Neural cell (in vitro differentiated cells): ENCODE results near the gene SYNRG. TPM values are rescaled to one million over a fixed set of nuclear protein-coding genes. Genes with fewer than 3 reads are reported as not detected.

ENCODE experiments used
- H2AFZ ChIP-seq: fragments of 200-600, 300-800 bp; sonication (generic), shearing (Covaris generic); 2 replicates; pipeline ENCODE4 v1.6.0; 2014; ENCODE audit warnings: low read depth, mild to moderate bottlenecking, antibody characterized with exemption, low read length, moderate library complexity
- H3F3A ChIP-seq: fragments of 200-600 bp; shearing (Covaris generic); 2 replicates; pipeline ENCODE4 v1.6.1; 2016; ENCODE audit warnings: mild to moderate bottlenecking, moderate library complexity, mixed read lengths, antibody characterized with exemption, low read length; ENCODE audit not compliant: insufficient read depth, poor library complexity, severe bottlenecking
- H3K27ac ChIP-seq: fragments of 200-600, 300-800 bp; sonication (generic), shearing (Covaris generic); 2 replicates; pipeline ENCODE4 v1.5.1; 2014; ENCODE audit warnings: mild to moderate bottlenecking, low read length, moderate library complexity
- H3K27me3 ChIP-seq: fragments of 300-800, 200-600 bp; sonication (generic), shearing (Covaris generic); 2 replicates; pipeline ENCODE4 v1.6.0; 2014; ENCODE audit warnings: mild to moderate bottlenecking, low read depth, low read length, moderate library complexity; ENCODE audit not compliant: insufficient read depth
- H3K36me3 ChIP-seq: fragments of 300-800, 200-600 bp; sonication (generic), shearing (Covaris generic); 2 replicates; pipeline ENCODE4 v1.5.1; 2014; ENCODE audit warnings: mild to moderate bottlenecking, antibody characterized with exemption, low read length, moderate library complexity; ENCODE audit not compliant: insufficient read depth
- H3K4me2 ChIP-seq: fragments of 300-800, 200-600 bp; sonication (generic), shearing (Covaris generic); 2 replicates; pipeline ENCODE4 v1.6.0; 2014; ENCODE audit warnings: mild to moderate bottlenecking, low read length
- H3K4me3 ChIP-seq: fragments of 300-800, 200-600 bp; sonication (generic), shearing (Covaris generic); 2 replicates; pipeline ENCODE4 v1.5.1; 2014; ENCODE audit warnings: mild to moderate bottlenecking, low read length, moderate library complexity
- H3K79me2 ChIP-seq: fragments of 200-600 bp; shearing (Covaris generic); replicated peaks from 2 replicates; pipeline ENCODE4 v1.6.0; 2014; ENCODE audit warnings: mild to moderate bottlenecking, low read length, moderate library complexity; ENCODE audit not compliant: insufficient read depth
- H3K9ac ChIP-seq: fragments of 300-800, 200-600 bp; sonication (generic), shearing (Covaris generic); 2 replicates; pipeline ENCODE4 v1.6.1; 2016; ENCODE audit warnings: mild to moderate bottlenecking, low read length, mixed read lengths
- H3K9me2 ChIP-seq: fragments of 200-600 bp; shearing (Covaris generic); 2 replicates; pipeline ENCODE4 v1.6.1; 2016; ENCODE audit warnings: mild to moderate bottlenecking, low read length, mixed read lengths; ENCODE audit not compliant: insufficient read depth
- H3K9me3 ChIP-seq: fragments of 200-600, 300-800 bp; sonication (generic), shearing (Covaris generic); 2 replicates; pipeline ENCODE4 v1.6.1; 2016; ENCODE audit warnings: mild to moderate bottlenecking, mixed run types, low read length, moderate library complexity, mixed read lengths
- H4K20me1 ChIP-seq: fragments of 200-600 bp; shearing (Covaris generic); 2 replicates; pipeline ENCODE4 v1.6.1; 2016; ENCODE audit warnings: mild to moderate bottlenecking, mixed run types; ENCODE audit not compliant: insufficient read depth
- CTCF ChIP-seq: fragments of 450-650 bp; IDR thresholded peaks from 2 replicates; pipeline ENCODE4 v1.5.1; 2014; ENCODE audit warnings: antibody characterized with exemption, mild to moderate bottlenecking, moderate library complexity; ENCODE audit not compliant: poor library complexity, severe bottlenecking
- EP300 ChIP-seq: fragments of 450-650 bp; conservative IDR thresholded peaks from 2 replicates; pipeline ENCODE4 v1.6.1; 2014; ENCODE audit warnings: antibody characterized with exemption, mild to moderate bottlenecking, moderate library complexity; ENCODE audit not compliant: poor library complexity, severe bottlenecking
- EZH2 ChIP-seq: fragments of 200-600, 300-800 bp; shearing (Covaris generic), sonication (generic); IDR thresholded peaks from 2 replicates; pipeline ENCODE4 v1.6.1; 2014; ENCODE audit warnings: antibody characterized with exemption, low read length, borderline replicate concordance, mild to moderate bottlenecking; ENCODE audit not compliant: insufficient read depth, poor library complexity, severe bottlenecking
- MXI1 ChIP-seq: fragments of 450-650 bp; conservative IDR thresholded peaks from 2 replicates; pipeline ENCODE4 v1.6.1; 2014; ENCODE audit warnings: antibody characterized with exemption, mild to moderate bottlenecking; ENCODE audit not compliant: poor library complexity, severe bottlenecking
- POLR2AphosphoS5 ChIP-seq: IDR thresholded peaks from 2 replicates; pipeline ENCODE4 v1.6.1; 2012
- RAD21 ChIP-seq: fragments of 450-650 bp; conservative IDR thresholded peaks from 2 replicates; pipeline ENCODE4 v1.6.1; 2014; ENCODE audit warnings: antibody characterized with exemption, mild to moderate bottlenecking, moderate library complexity
- REST ChIP-seq: IDR thresholded peaks from 2 replicates; pipeline ENCODE4 v1.6.1; 2012; ENCODE audit warnings: borderline replicate concordance
- SMC3 ChIP-seq: fragments of 450-650 bp; conservative IDR thresholded peaks from 2 replicates; pipeline ENCODE4 v1.6.1; 2014; ENCODE audit warnings: antibody characterized with exemption, mild to moderate bottlenecking, moderate library complexity; ENCODE audit not compliant: poor library complexity
- TAF1 ChIP-seq: IDR thresholded peaks from 2 replicates; pipeline ENCODE4 v1.6.1; 2012; ENCODE audit warnings: low read depth
- polyA plus RNA-seq: library from polyadenylated mRNA; depleted of rRNA; stranded (reverse); fragments of >200 nt; gene quantifications from 2 replicates; pipeline ENCODE4 v1.2.3, GENCODE V29; 2014

Gene SYNRG
- polyA plus RNA-seq, 1 donor from 2014 or later: 16.1 TPM

GRCh38 chr17:37607637-37608331 lies 1.4 kb downstream of the SYNRG start:
- Histone ChIP-seq H3F3A (peaks cover 3% of the 10 kb centered on the region), H3K79me2 (peaks cover 33% of the 10 kb centered on the region), H3K4me3 (peak overlapping the region; percentile 82), H3K9me3 (no peaks in the 10 kb centered on the region), H3K9ac (peak overlapping the region; percentile 96), H3K36me3 (no peaks in the 10 kb centered on the region), H2AFZ (no peak overlapping the region), H3K27ac (peak overlapping the region; percentile 94), H3K4me2 (peak overlapping the region; percentile 63), H4K20me1 (no peaks in the 10 kb centered on the region), H3K27me3 (no peaks in the 10 kb centered on the region), H3K9me2 (no peaks in the 10 kb centered on the region)
- no peak for TF ChIP-seq EP300
- TF ChIP-seq POLR2AphosphoS5: no peak
- no peak for TF ChIP-seq EZH2
- no peak for TF ChIP-seq MXI1

GRCh38 chr17:37605813-37606505 lies 3.3 kb downstream of the SYNRG start:
- Histone ChIP-seq H3K9ac (no peak overlapping the region), H2AFZ (no peak overlapping the region), H3K36me3 (no peaks in the 10 kb centered on the region), H3K9me2 (no peaks in the 10 kb centered on the region), H3K27ac (no peak overlapping the region), H3F3A (peaks cover 3% of the 10 kb centered on the region), H4K20me1 (no peaks in the 10 kb centered on the region), H3K9me3 (no peaks in the 10 kb centered on the region), H3K27me3 (no peaks in the 10 kb centered on the region), H3K79me2 (peaks cover 39% of the 10 kb centered on the region), H3K4me2 (no peak overlapping the region), H3K4me3 (peak overlapping the region; percentile 6)
- no peak for TF ChIP-seq REST

- Histone ChIP-seq H3K4me3 (peak overlapping the region; percentile 6), H3K4me2 (no peak overlapping the region), H3F3A (peaks cover 3% of the 10 kb centered on the region), H3K9me2 (no peaks in the 10 kb centered on the region), H3K9ac (no peak overlapping the region), H3K9me3 (no peaks in the 10 kb centered on the region), H3K36me3 (no peaks in the 10 kb centered on the region), H3K27ac (no peak overlapping the region), H3K79me2 (peaks cover 43% of the 10 kb centered on the region), H4K20me1 (no peaks in the 10 kb centered on the region), H3K27me3 (no peaks in the 10 kb centered on the region), H2AFZ (no peak overlapping the region)
- TF ChIP-seq EZH2 (no peak), MXI1 (no peak), POLR2AphosphoS5 (no peak), SMC3 (no peak), RAD21 (no peak), CTCF (no peak), EP300 (no peak), TAF1 (no peak), REST (no peak)
These were observed 4.1 kb downstream of the SYNRG start for GRCh38 chr17:37605081-37605480.
